GM12878 (cell line): ENCODE results near the gene CLECL1. TPM values are rescaled to one million over a fixed set of nuclear protein-coding genes. Genes with fewer than 3 reads are reported as not detected.

Experiments used
- ATAC-seq: fragments of 200-7000 bp; cut with Tn5 transposase; 3 replicates; pipeline ENCODE4 v1.9.1; 2020; ENCODE audit warnings: mild to moderate bottlenecking, moderate library complexity
- BruUV-seq: library from RNA; stranded (reverse); fragments of 400-500 nt; replicated peaks from 2 replicates; lab custom pipeline; 2021; lab: Mats Ljungman, UMichigan
- CTCF ChIA-PET: fragments of 300-600 bp; sonication (Branson Sonifier 250); formaldehyde crosslinking; extraction: SDS; loops from one replicate; lab custom pipeline; 2021; ENCODE audit warnings: inconsistent platforms; lab: Yijun Ruan, JAX
- POLR2A ChIA-PET: fragments of 350-600 bp; formaldehyde crosslinking; extraction: SDS; loops from one replicate; lab custom pipeline; 2021; ENCODE audit warnings: inconsistent platforms; lab: Charles Lee
- RAD21 ChIA-PET: fragments of 300-600 bp; sonication (Branson Sonifier 250); formaldehyde crosslinking; loops from one replicate; lab custom pipeline; 2023; ENCODE audit warnings: antibody characterized with exemption; ENCODE audit not compliant: unreplicated experiment; lab: Charles Lee
- SMC1A ChIA-PET: fragments of 300-600 bp; sonication (Branson Sonifier 250); formaldehyde crosslinking; loops from one replicate; lab custom pipeline; 2023; ENCODE audit not compliant: unreplicated experiment, uncharacterized antibody; lab: Charles Lee
- DNase-seq: peaks from one replicate; pipeline ENCODE4 v3.0.0-alpha.2; 2011; ENCODE audit warnings: low read depth, low spot score
- FAIRE-seq: peaks from 3 replicates; lab custom pipeline; 2011; peaks lifted over from hg19 to GRCh38; lab: Jason Lieb, UNC
- H2AFZ ChIP-seq: 2 replicates; pipeline ENCODE4 v1.6.0; 2011; ENCODE audit warnings: low read depth, low read length, control low read depth; ENCODE audit not compliant: control insufficient read depth
- H3K27ac ChIP-seq: 2 replicates; pipeline ENCODE4 v1.5.1; 2011; ENCODE audit warnings: control low read depth; ENCODE audit not compliant: control insufficient read depth, insufficient read depth
- H3K27me3 ChIP-seq, 2 experiments: replicated peaks in 1 of 2; 2 replicates each; pipeline versions ENCODE4 v1.6.0 to v1.6.1; 2011; ENCODE audit warnings: low read length in 1 of 2; ENCODE audit not compliant: control insufficient read depth in 2 of 2, insufficient read depth in 2 of 2
- H3K36me3 ChIP-seq, 2 experiments: 2 replicates each; pipeline ENCODE4 v1.5.1; 2011; ENCODE audit warnings: low read length in 1 of 2; ENCODE audit not compliant: control insufficient read depth in 2 of 2, insufficient read depth in 2 of 2
- H3K4me1 ChIP-seq: 2 replicates; pipeline ENCODE4 v1.6.1; 2011; ENCODE audit warnings: mild to moderate bottlenecking, low read length, moderate library complexity, mixed read lengths; ENCODE audit not compliant: control insufficient read depth, insufficient read depth
- H3K4me2 ChIP-seq: 2 replicates; pipeline ENCODE4 v1.6.0; 2011; ENCODE audit warnings: control low read depth; ENCODE audit not compliant: control insufficient read depth, insufficient read depth
- H3K4me3 ChIP-seq: fragments of 200-600 bp; sonication (generic); 2 replicates; pipeline ENCODE4 v1.5.1; 2016
- H3K79me2 ChIP-seq: 2 replicates; pipeline ENCODE4 v1.6.0; 2011; ENCODE audit warnings: low read length; ENCODE audit not compliant: control insufficient read depth, insufficient read depth
- H3K9ac ChIP-seq: 2 replicates; pipeline ENCODE4 v1.8.0; 2011; ENCODE audit warnings: low read length, control low read depth, mixed read lengths; ENCODE audit not compliant: control insufficient read depth, insufficient read depth
- H3K9me3 ChIP-seq: replicated peaks from 3 replicates; pipeline ENCODE4 v1.5.1; 2011; ENCODE audit warnings: mild to moderate bottlenecking, low read length; ENCODE audit not compliant: control insufficient read depth, insufficient read depth
- H4K20me1 ChIP-seq: 2 replicates; pipeline ENCODE4 v1.6.0; 2011; ENCODE audit not compliant: control insufficient read depth, insufficient read depth
- BHLHE40 ChIP-seq, 2 experiments: fragments of 450-650 bp in 1 of 2; IDR thresholded peaks; 2 replicates each; pipeline ENCODE4 v1.6.1; 2011 to 2017; ENCODE audit warnings: low read depth in 2 of 2, borderline replicate concordance in 1 of 2, improper control_type of control experiment in 1 of 2, low read length in 1 of 2, mild to moderate bottlenecking in 1 of 2
- RCOR1 ChIP-seq: conservative IDR thresholded peaks from 2 replicates; pipeline ENCODE4 v1.6.1; 2012; ENCODE audit warnings: low read depth, low read length, improper control_type of control experiment
- SIN3A ChIP-seq: IDR thresholded peaks from 2 replicates; pipeline ENCODE4 v1.6.1; 2012; ENCODE audit warnings: low read depth, low read length, improper control_type of control experiment
- WGBS: methylation state at CpG from one replicate; pipeline ENCODE4 v1.1.6; 2016; ENCODE audit warnings: low lambda C conversion rate; ENCODE audit not compliant: insufficient replicate concordance, insufficient coverage; ENCODE audit errors: missing lambda C conversion rate; 5-methylcytosine and 5-hydroxymethylcytosine counted together
- in situ Hi-C: fragments of 300-500 bp; cut with MboI; formaldehyde crosslinking; loops from 9 replicates; pipeline ENCODE4 v1.14.3; 2018; ENCODE audit warnings: mixed read lengths
- intact Hi-C: fragments of 100-400 bp; cut with micrococcal nuclease; formaldehyde crosslinking; loops from one replicate; pipeline ENCODE4 v1.14.2; 2022; ENCODE audit not compliant: unreplicated experiment
- polyA plus RNA-seq, 11 experiments: library from polyadenylated mRNA; depleted of rRNA in 4 of 11; unstranded in 6 of 11; stranded (reverse) in 5 of 11; fragments of >200 nt; fragmentation: Nextera tagmentation in 4 of 11; fragmentation: Illumina TruSeq in 1 of 11; extraction: Ambion mirVana in 4 of 11; extraction: Trizol in 1 of 11; gene quantifications; 1 replicate in 1 of 11; 2 replicates in 10 of 11; pipeline versions ENCODE4 v1.2.1 to v1.2.3, GENCODE V29; 2011 to 2016; ENCODE audit warnings: inconsistent platforms in 2 of 11, missing spikeins in 2 of 11, low read depth in 1 of 11
- total RNA-seq, 4 experiments: library from RNA; depleted of rRNA in 3 of 4; stranded (reverse); fragments of >200 nt in 3 of 4; fragmentation: Illumina TruSeq in 1 of 4; extraction: Trizol in 1 of 4; gene quantifications; 2 replicates each; pipeline versions ENCODE4 v1.2.1 to v1.2.3, GENCODE V29; 2013 to 2021
- TF ChIP-seq, protein P1 (sequence below): fragments of 150-350 bp; IDR thresholded peaks from 2 replicates; pipeline ENCODE4 v1.6.1; 2016; ENCODE audit warnings: low read depth, low read length

CLECL1 gene
- total and polyA plus RNA-seq, 10 of the 15 experiments (the other 5 are each of a cell fraction or from before 2014, with no cell fraction given) = 4.6 to 56.5 (median 46.4) TPM

GRCh38 chr12:9730591-9730990, 2.3 kb downstream of the CLECL1 start (continued):
- TF ChIP-seq, protein P1, sequence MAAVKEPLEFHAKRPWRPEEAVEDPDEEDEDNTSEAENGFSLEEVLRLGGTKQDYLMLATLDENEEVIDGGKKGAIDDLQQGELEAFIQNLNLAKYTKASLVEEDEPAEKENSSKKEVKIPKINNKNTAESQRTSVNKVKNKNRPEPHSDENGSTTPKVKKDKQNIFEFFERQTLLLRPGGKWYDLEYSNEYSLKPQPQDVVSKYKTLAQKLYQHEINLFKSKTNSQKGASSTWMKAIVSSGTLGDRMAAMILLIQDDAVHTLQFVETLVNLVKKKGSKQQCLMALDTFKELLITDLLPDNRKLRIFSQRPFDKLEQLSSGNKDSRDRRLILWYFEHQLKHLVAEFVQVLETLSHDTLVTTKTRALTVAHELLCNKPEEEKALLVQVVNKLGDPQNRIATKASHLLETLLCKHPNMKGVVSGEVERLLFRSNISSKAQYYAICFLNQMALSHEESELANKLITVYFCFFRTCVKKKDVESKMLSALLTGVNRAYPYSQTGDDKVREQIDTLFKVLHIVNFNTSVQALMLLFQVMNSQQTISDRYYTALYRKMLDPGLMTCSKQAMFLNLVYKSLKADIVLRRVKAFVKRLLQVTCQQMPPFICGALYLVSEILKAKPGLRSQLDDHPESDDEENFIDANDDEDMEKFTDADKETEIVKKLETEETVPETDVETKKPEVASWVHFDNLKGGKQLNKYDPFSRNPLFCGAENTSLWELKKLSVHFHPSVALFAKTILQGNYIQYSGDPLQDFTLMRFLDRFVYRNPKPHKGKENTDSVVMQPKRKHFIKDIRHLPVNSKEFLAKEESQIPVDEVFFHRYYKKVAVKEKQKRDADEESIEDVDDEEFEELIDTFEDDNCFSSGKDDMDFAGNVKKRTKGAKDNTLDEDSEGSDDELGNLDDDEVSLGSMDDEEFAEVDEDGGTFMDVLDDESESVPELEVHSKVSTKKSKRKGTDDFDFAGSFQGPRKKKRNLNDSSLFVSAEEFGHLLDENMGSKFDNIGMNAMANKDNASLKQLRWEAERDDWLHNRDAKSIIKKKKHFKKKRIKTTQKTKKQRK = no peak
- TF ChIP-seq SIN3A = no peak
- peak in 1 of 2 experiments; percentile 53; a peak in 1 of 4 replicates for TF ChIP-seq BHLHE40 (IDR thresholded peaks at IDR 0.05; ENCODE audit: borderline replicate concordance in 1 of 2, low read depth in 2 of 2, low read length in 1 of 2)

DNA sequence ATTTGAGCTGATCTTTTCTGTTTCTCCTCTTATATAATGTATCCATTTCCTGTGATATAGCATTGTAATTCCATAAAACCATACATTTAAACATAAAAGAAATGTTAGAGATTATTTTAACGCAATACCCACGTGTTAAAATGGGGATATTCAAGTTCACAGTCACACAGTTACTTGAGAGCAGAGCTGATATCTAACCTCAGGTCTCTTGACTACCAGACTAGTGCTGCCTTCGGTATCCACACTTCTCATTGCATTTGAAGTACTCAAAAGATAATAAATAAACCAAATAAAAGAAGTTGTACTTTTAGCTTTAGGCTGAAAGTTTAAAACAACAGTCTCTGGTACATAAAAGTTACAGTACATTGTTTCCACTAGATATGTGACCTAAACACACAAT, 2.9 kb downstream of the CLECL1 start:
- intact Hi-C loops = no loop called here

More for the DNA sequence above, 2.9 kb downstream of the CLECL1 start:
- Histone ChIP-seq H4K20me1 (no peaks in the 10 kb centered on the region), H3K27me3 (no peaks in the 10 kb centered on the region), H3K79me2 (peaks cover 86% of the 10 kb centered on the region), H3K4me1 (peaks cover 4% of the 10 kb centered on the region; the same call in 1 of the 2 replicates), H3K9me3 (no peaks in the 10 kb centered on the region), H3K4me3 (peak overlapping the region; percentile 80), H3K9ac (peak overlapping the region; percentile 82), H3K27ac (peak overlapping the region; percentile 84), H3K4me2 (peak overlapping the region; percentile 66), H2AFZ (no peak overlapping the region), H3K36me3 (no peaks in the 10 kb centered on the region)
- 9% methylated on average over 3 of the region's 3 CpGs for WGBS
- DNase-seq = no peak
- FAIRE-seq = no peak
- ChIA-PET RAD21 (interaction anchor here (0.8 to 2.8 kb wide), 9 partner anchors 9 to 69 kb away, joined by 3 to 16 read pairs (median 8); partner anchors contain the start of gene CD69), SMC1A (interaction anchor here (0.7 to 2.1 kb wide), 9 partner anchors 8 to 61 kb away, joined by 3 to 7 read pairs (median 3); partner anchors contain the start of gene CLEC2D), CTCF (interaction anchor here (0.7 to 2.8 kb wide), 6 partner anchors 9 to 96 kb away, joined by 3 to 25 read pairs (median 4); no protein-coding TSS in a partner anchor), POLR2A (interaction anchor here (1.2 kb wide), 1 partner anchor 8 kb away, joined by 5 read pairs; no protein-coding TSS in a partner anchor)
- no TSS peak for BruUV-seq
- in situ Hi-C loops = loop anchor here (5.0 kb wide), 1 partner anchor 83 kb away; no protein-coding TSS in a partner anchor
- no peak for TF ChIP-seq RCOR1
- 0 out of 3 replicates have a peak, but pooled peaks have one; percentile 24 for ATAC-seq
